ENCODE results near the gene CCL28.

The CCL28 gene

GRCh38 chr5:43358726-43359125, 53.5 kb downstream of the CCL28 start:
- DNase-seq (ENCODE audit: low read depth), result no peak
- no peak for TF ChIP-seq CTCF (conservative IDR thresholded peaks at IDR 0.05; ENCODE audit: control insufficient read depth, insufficient read depth, low read depth, low read length)
- H3K4me3 ChIP-seq (ENCODE audit: control insufficient read depth, low read depth, low read length), result no peak overlapping the region

GRCh38 chr5:43358301-43358700, 53.9 kb downstream of the CCL28 start:
- DNase-seq (ENCODE audit: low read depth), result no peak
- no peak overlapping the region for H3K4me3 ChIP-seq (ENCODE audit: control insufficient read depth, low read depth, low read length)
- no peak for TF ChIP-seq CTCF (conservative IDR thresholded peaks at IDR 0.05; ENCODE audit: control insufficient read depth, insufficient read depth, low read depth, low read length)

- no peak for DNase-seq (ENCODE audit: low read depth)
- TF ChIP-seq CTCF (conservative IDR thresholded peaks at IDR 0.05; ENCODE audit: control insufficient read depth, insufficient read depth, low read depth, low read length), result no peak
- no peak overlapping the region for H3K4me3 ChIP-seq (ENCODE audit: control insufficient read depth, low read depth, low read length)
These were observed 54.3 kb downstream of the CCL28 start for GRCh38 chr5:43357878-43358281.

- DNase-seq (ENCODE audit: low read depth), result no peak
- TF ChIP-seq CTCF (conservative IDR thresholded peaks at IDR 0.05; ENCODE audit: control insufficient read depth, insufficient read depth, low read depth, low read length), result no peak
- H3K4me3 ChIP-seq (ENCODE audit: control insufficient read depth, low read depth, low read length), result no peak overlapping the region
These were observed 55.1 kb downstream of the CCL28 start for GRCh38 chr5:43357067-43357466.

- no peak overlapping the region for H3K4me3 ChIP-seq (ENCODE audit: control insufficient read depth, low read depth, low read length)
- no peak for DNase-seq (ENCODE audit: low read depth)
- TF ChIP-seq CTCF (conservative IDR thresholded peaks at IDR 0.05; ENCODE audit: control insufficient read depth, insufficient read depth, low read depth, low read length), result no peak
These were observed 57.4 kb downstream of the CCL28 start for GRCh38 chr5:43354774-43355173.

- H3K4me3 ChIP-seq (ENCODE audit: control insufficient read depth, low read depth, low read length), result no peak overlapping the region
- TF ChIP-seq CTCF (conservative IDR thresholded peaks at IDR 0.05; ENCODE audit: control insufficient read depth, insufficient read depth, low read depth, low read length), result no peak
- no peak for DNase-seq (ENCODE audit: low read depth)
These were observed 58.5 kb downstream of the CCL28 start for GRCh38 chr5:43353668-43354067.

- no peak for TF ChIP-seq CTCF (conservative IDR thresholded peaks at IDR 0.05; ENCODE audit: control insufficient read depth, insufficient read depth, low read depth, low read length)
- H3K4me3 ChIP-seq (ENCODE audit: control insufficient read depth, low read depth, low read length), result no peak overlapping the region
- DNase-seq (ENCODE audit: low read depth), result no peak
These were observed 59.3 kb downstream of the CCL28 start for GRCh38 chr5:43352915-43353314.
